OCI-LY3 (cell line): Measurements from ENCODE around the gene CRTAC1.

Experiments used
- H2AFZ ChIP-seq: fragments of 200-600, 300-600 bp; shearing (Covaris generic); 2 replicates; pipeline ENCODE4 v1.6.0; 2014; ENCODE audit warnings: antibody characterized with exemption, low read depth, low read length
- H3K27ac ChIP-seq: fragments of 200-600, 300-600 bp; sonication (generic); 2 replicates; pipeline ENCODE4 v1.5.1; 2014; ENCODE audit warnings: mild to moderate bottlenecking, low read length, moderate library complexity, mixed read lengths
- H3K27me3 ChIP-seq: fragments of 200-600, 300-600 bp; sonication (generic); 2 replicates; pipeline ENCODE4 v1.6.1; 2014; ENCODE audit warnings: low read depth, low read length, mixed read lengths
- H3K36me3 ChIP-seq: fragments of 200-600, 300-600 bp; sonication (generic); replicated peaks from 2 replicates; pipeline ENCODE3; 2014; ENCODE audit warnings: low read depth, low read length, mixed read lengths
- H3K4me1 ChIP-seq: fragments of 300-600, 200-600 bp; sonication (generic); 2 replicates; pipeline ENCODE4 v1.6.1; 2014; ENCODE audit warnings: low read length, mixed read lengths
- H3K4me2 ChIP-seq: fragments of 200-600, 300-600 bp; sonication (generic); 2 replicates; pipeline ENCODE4 v1.6.1; 2014; ENCODE audit warnings: low read length, mixed read lengths
- H3K4me3 ChIP-seq: fragments of 300-600, 200-600 bp; sonication (generic); 2 replicates; pipeline ENCODE4 v1.5.1; 2014; ENCODE audit warnings: antibody characterized with exemption, mild to moderate bottlenecking, low read length, moderate library complexity
- H3K79me2 ChIP-seq: fragments of 300-600, 200-600 bp; shearing (Covaris generic); 2 replicates; pipeline ENCODE4 v1.6.1; 2014; ENCODE audit warnings: mild to moderate bottlenecking, low read length, mixed read lengths
- H3K9ac ChIP-seq: fragments of 300-600, 200-600 bp; shearing (Covaris generic); 2 replicates; pipeline ENCODE4 v1.6.0; 2014; ENCODE audit warnings: mild to moderate bottlenecking, low read length, moderate library complexity
- H3K9me3 ChIP-seq: fragments of 200-600, 300-600 bp; shearing (Covaris generic); 2 replicates; pipeline ENCODE4 v1.6.1; 2014; ENCODE audit warnings: low read length, mixed read lengths; ENCODE audit not compliant: insufficient read depth
- H4K20me1 ChIP-seq: fragments of 200-600, 300-600 bp; sonication (generic); 2 replicates; pipeline ENCODE4 v1.6.1; 2016; ENCODE audit warnings: low read length, mixed read lengths; ENCODE audit not compliant: insufficient read depth
- EZH2phosphoT487 ChIP-seq: fragments of 200-600 bp; shearing (Covaris generic); IDR thresholded peaks from 2 replicates; pipeline ENCODE4 v1.6.1; 2018; ENCODE audit warnings: antibody characterized with exemption, mixed run types, low read depth
- TF ChIP-seq, protein P1 (sequence below): fragments of 200-600, 300-600 bp; sonication (generic); IDR thresholded peaks from 2 replicates; pipeline ENCODE4 v1.5.1; 2014; ENCODE audit warnings: antibody characterized with exemption, low read length, low read depth

CRTAC1 gene

DNA sequence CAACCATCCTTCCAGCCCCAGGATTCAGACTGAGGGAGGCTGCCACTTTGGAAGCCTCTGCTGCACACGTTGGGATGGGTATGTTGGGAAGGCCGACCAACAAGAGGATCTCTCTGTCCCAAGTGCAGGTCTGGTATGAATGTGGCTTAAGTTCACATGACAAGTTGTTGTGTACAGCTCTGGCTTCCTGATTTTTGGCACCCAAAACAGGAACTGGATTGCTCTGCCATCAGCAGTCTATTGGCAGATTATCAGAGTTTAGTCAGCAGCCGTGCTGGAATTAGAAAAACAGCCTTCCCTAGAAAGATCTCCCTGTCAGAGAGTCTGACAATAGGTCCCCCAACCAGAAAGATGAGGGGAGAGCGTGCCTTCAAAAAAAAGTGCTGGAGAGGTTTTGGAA lies 113.8 kb downstream of the CRTAC1 start:
- Histone ChIP-seq H3K4me2 (no peak overlapping the region), H3K4me3 (no peak overlapping the region), H2AFZ (no peak overlapping the region), H3K27ac (no peak overlapping the region), H3K79me2 (no peaks in the 10 kb centered on the region), H3K9ac (no peak overlapping the region), H3K9me3 (no peaks in the 10 kb centered on the region), H3K4me1 (peaks cover 3% of the 10 kb centered on the region; the same call in 1 of the 2 replicates), H3K27me3 (peaks cover 14% of the 10 kb centered on the region; the same call in 1 of the 2 replicates), H3K36me3 (no peaks in the 10 kb centered on the region), H4K20me1 (no peaks in the 10 kb centered on the region)
- TF ChIP-seq, protein P1, sequence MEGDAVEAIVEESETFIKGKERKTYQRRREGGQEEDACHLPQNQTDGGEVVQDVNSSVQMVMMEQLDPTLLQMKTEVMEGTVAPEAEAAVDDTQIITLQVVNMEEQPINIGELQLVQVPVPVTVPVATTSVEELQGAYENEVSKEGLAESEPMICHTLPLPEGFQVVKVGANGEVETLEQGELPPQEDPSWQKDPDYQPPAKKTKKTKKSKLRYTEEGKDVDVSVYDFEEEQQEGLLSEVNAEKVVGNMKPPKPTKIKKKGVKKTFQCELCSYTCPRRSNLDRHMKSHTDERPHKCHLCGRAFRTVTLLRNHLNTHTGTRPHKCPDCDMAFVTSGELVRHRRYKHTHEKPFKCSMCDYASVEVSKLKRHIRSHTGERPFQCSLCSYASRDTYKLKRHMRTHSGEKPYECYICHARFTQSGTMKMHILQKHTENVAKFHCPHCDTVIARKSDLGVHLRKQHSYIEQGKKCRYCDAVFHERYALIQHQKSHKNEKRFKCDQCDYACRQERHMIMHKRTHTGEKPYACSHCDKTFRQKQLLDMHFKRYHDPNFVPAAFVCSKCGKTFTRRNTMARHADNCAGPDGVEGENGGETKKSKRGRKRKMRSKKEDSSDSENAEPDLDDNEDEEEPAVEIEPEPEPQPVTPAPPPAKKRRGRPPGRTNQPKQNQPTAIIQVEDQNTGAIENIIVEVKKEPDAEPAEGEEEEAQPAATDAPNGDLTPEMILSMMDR, result no peak
- no peak for TF ChIP-seq EZH2phosphoT487

DNA sequence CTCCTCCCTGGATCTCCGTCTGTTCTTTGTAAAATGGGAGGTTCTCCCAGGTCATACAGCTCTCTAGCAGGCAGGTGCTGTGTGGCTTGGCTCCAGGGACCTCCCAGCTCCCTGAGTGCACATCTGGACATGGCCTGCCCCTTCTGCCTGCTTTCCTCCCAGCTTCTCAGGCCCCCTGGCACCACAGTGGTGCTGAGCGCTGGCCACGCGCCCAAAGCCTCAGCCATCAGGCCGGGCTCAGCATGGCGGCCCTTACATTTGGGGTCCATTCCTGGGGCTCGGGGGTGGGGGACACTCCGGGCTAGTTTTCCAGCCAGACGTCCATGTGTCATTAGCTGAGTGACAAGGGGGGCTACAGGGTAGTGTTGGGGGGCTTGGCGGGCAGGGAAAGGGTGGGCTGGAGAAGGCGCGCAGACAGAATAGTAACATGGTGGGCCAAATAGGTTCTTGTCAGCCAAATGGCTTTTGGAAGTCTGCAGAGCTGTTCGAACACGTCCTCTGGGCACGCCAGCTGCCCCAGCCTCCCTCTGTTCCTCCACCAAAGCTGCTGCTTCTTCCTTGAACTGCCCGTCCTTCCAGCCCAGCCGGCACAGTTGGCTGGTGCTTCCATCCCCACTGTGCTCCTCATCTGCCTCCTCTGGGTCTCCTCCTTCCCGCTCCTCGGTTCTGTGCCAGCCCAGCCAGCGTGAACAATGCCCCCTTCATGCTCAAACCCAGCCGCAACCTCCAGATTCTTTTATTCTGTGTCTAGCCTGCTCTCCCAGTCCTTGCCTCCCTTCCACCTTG lies 114.9 kb downstream of the CRTAC1 start:
- Histone ChIP-seq H3K9ac (0 out of 2 replicates have a peak overlapping the region, but pooled peaks have one; percentile 26), H4K20me1 (no peaks in the 10 kb centered on the region), H3K4me3 (no peak overlapping the region), H3K4me2 (peak overlapping the region; percentile 72), H3K27ac (no peak overlapping the region), H3K9me3 (no peaks in the 10 kb centered on the region), H3K27me3 (peaks cover 17% of the 10 kb centered on the region; the same call in 1 of the 2 replicates), H3K36me3 (no peaks in the 10 kb centered on the region), H3K79me2 (no peaks in the 10 kb centered on the region), H3K4me1 (peaks cover 3% of the 10 kb centered on the region; the same call in 1 of the 2 replicates), H2AFZ (peak overlapping the region; percentile 95)
- TF ChIP-seq, protein P1, result no peak
- no peak for TF ChIP-seq EZH2phosphoT487

DNA sequence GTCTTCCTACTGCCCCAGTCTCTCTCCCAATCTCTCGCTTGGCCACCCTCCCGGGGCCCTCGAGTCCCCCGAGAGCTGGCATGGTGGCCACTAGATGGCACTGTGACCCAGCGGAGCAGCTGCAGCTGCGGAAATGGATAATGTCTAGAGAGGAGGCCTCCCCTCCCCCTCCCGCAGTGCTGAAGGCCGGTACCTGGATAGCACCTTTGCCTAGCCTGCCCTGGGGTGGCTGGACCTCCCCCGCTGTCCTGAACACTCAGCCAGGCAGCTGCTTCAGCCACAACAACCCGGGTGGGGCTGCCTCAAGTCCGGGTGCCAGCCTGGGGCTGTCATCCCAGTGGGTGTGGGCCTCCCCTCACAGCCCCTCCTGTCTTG lies 115.6 kb downstream of the CRTAC1 start:
- H3K9ac ChIP-seq, result peak overlapping the region; percentile 26; the same call in 1 of the 2 replicates

More for the DNA sequence above, 115.6 kb downstream of the CRTAC1 start:
- Histone ChIP-seq H3K36me3 (no peaks in the 10 kb centered on the region), H3K4me2 (peak overlapping the region; percentile 72), H3K4me1 (peaks cover 3% of the 10 kb centered on the region; the same call in 1 of the 2 replicates), H3K27me3 (peaks cover 17% of the 10 kb centered on the region), H3K9me3 (no peaks in the 10 kb centered on the region), H3K79me2 (no peaks in the 10 kb centered on the region), H2AFZ (peak overlapping the region; percentile 95), H4K20me1 (no peaks in the 10 kb centered on the region), H3K27ac (no peak overlapping the region), H3K4me3 (peak overlapping the region; percentile 70)
- TF ChIP-seq EZH2phosphoT487, result no peak
- TF ChIP-seq, protein P1, result peak; percentile 75
